ENCODE data around the gene GHSR. TPM values are rescaled to one million over a fixed set of nuclear protein-coding genes. Genes with fewer than 3 reads are reported as not detected.

The GHSR gene
- polyA plus RNA-seq, 2 of the 4 experiments (the other 2 are of a cell fraction), result not detected

DNA sequence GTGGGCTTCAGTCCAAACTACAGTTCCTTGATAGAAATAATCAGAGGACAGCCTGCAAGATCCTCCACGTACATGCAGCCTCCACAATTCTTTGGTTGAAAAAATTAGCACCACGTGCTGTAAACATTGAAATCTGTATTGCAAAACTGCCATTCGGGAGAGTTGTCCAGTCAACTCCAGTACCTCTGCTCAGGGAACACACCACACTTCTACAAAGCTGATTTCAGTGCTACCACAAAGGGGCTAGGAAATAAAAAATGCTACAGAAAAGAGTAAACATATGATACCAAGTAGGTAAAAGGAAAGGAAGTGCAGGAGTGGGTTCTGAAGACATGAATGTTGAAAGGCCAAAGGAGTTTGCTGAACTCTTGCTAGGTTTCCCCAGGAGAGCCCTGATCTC is 40.4 kb downstream of the GHSR start:
- TF ChIP-seq RARB (CRISPR knock-in tag; IDR thresholded peaks at IDR 0.05) (no peak), ZFP36 (IDR thresholded peaks at IDR 0.05; ENCODE audit: borderline replicate concordance, partially characterized antibody) (no peak), NFE2L2 (conservative IDR thresholded peaks at IDR 0.05; ENCODE audit: low read length) (no peak), ESRRA (IDR thresholded peaks at IDR 0.05; ENCODE audit: borderline replicate concordance, low read length) (no peak), KDM5A (IDR thresholded peaks at IDR 0.05) (no peak), ZC3H11A (IDR thresholded peaks at IDR 0.05) (no peak), NPAS2 (CRISPR knock-in tag; IDR thresholded peaks at IDR 0.05; ENCODE audit: borderline replicate concordance) (no peak), SMC3 (IDR thresholded peaks at IDR 0.05) (no peak)
- TF ChIP-seq, protein P1, sequence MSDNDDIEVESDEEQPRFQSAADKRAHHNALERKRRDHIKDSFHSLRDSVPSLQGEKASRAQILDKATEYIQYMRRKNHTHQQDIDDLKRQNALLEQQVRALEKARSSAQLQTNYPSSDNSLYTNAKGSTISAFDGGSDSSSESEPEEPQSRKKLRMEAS (IDR thresholded peaks at IDR 0.05), result no peak
- POLR2A ChIA-PET, result no interaction called here
- FAIRE-seq (no peak), DNase-seq (ENCODE audit: low read depth in 1 of 2, low spot score in 1 of 2) (no peak), ATAC-seq (no peak)
- no peak overlapping the region for H3K4me2 ChIP-seq
- no peak overlapping the region for H3K4me3 ChIP-seq
- WGBS (ENCODE audit: missing lambda C conversion rate), result 94% methylated on average over 3 of the region's 3 CpGs
- CTCF ChIA-PET, result no interaction called here
- no peak overlapping the region for H3K27ac ChIP-seq
- no peaks in the 10 kb centered on the region for H3K9me3 ChIP-seq
- no peaks in the 10 kb centered on the region for H3K4me1 ChIP-seq

DNA sequence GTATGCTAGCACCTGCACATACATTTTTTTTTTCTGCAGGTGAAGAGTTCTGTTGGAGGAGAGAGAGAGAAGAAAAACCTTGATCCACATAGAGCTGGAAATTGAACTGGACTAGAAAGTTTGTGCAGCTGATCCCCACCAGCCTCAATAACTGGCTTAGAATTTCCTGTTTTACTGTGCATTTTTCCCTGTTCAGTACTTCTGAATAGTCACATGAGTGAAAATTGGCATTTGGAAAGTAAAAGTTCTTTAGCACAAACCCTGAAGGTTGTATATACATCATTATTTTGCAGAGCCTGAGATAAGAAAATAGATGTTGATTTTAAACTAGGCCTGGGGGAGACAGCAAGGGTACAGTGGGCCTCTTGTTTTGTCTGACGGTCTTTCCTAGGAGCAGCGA is 42.3 kb downstream of the GHSR start:
- CTCF ChIA-PET, result no interaction called here
- no peaks in the 10 kb centered on the region for H3K9me3 ChIP-seq
- H3K4me1 ChIP-seq, result no peaks in the 10 kb centered on the region
- 95% methylated on average over 2 of the region's 2 CpGs for WGBS (ENCODE audit: missing lambda C conversion rate)
- DNase-seq (ENCODE audit: low read depth in 1 of 2, low spot score in 1 of 2), result no peak
- TF ChIP-seq MAZ (IDR thresholded peaks at IDR 0.05; ENCODE audit: borderline replicate concordance, low read depth, low read length) (no peak), POLR2AphosphoS2 (conservative IDR thresholded peaks at IDR 0.05; ENCODE audit: low read length) (no peak), KDM1A (IDR thresholded peaks at IDR 0.05; ENCODE audit: low read depth) (no peak), RNF2 (IDR thresholded peaks at IDR 0.05; ENCODE audit: borderline replicate concordance, low read depth) (no peak), RFX5 (IDR thresholded peaks at IDR 0.05) (no peak), ZC3H11A (IDR thresholded peaks at IDR 0.05) (no peak), HEYL (CRISPR knock-in tag; IDR thresholded peaks at IDR 0.05) (no peak), ZFP36 (IDR thresholded peaks at IDR 0.05; ENCODE audit: borderline replicate concordance, partially characterized antibody) (no peak), BHLHE40 (IDR thresholded peaks at IDR 0.05; ENCODE audit: low read depth, low read length) (no peak), SMC3 (IDR thresholded peaks at IDR 0.05) (no peak), HDAC2 (IDR thresholded peaks at IDR 0.05) (no peak), CBX8 (IDR thresholded peaks at IDR 0.05) (no peak), RARB (CRISPR knock-in tag; IDR thresholded peaks at IDR 0.05) (no peak)
- TF ChIP-seq, protein P2, sequence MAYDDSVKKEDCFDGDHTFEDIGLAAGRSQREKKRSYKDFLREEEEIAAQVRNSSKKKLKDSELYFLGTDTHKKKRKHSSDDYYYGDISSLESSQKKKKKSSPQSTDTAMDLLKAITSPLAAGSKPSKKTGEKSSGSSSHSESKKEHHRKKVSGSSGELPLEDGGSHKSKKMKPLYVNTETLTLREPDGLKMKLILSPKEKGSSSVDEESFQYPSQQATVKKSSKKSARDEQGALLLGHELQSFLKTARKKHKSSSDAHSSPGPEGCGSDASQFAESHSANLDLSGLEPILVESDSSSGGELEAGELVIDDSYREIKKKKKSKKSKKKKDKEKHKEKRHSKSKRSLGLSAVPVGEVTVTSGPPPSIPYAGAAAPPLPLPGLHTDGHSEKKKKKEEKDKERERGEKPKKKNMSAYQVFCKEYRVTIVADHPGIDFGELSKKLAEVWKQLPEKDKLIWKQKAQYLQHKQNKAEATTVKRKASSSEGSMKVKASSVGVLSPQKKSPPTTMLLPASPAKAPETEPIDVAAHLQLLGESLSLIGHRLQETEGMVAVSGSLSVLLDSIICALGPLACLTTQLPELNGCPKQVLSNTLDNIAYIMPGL (CRISPR knock-in tag; IDR thresholded peaks at IDR 0.05; ENCODE audit: borderline replicate concordance), result no peak
- TF ChIP-seq, protein P3, sequence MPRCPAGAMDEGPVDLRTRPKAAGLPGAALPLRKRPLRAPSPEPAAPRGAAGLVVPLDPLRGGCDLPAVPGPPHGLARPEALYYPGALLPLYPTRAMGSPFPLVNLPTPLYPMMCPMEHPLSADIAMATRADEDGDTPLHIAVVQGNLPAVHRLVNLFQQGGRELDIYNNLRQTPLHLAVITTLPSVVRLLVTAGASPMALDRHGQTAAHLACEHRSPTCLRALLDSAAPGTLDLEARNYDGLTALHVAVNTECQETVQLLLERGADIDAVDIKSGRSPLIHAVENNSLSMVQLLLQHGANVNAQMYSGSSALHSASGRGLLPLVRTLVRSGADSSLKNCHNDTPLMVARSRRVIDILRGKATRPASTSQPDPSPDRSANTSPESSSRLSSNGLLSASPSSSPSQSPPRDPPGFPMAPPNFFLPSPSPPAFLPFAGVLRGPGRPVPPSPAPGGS (IDR thresholded peaks at IDR 0.05), result no peak
- no peak overlapping the region for H3K4me2 ChIP-seq
- no peak overlapping the region for H3K27ac ChIP-seq
- ATAC-seq, result no peak
- FAIRE-seq, result no peak
- POLR2A ChIA-PET, result no interaction called here
- H3K4me3 ChIP-seq, result no peak overlapping the region

DNA sequence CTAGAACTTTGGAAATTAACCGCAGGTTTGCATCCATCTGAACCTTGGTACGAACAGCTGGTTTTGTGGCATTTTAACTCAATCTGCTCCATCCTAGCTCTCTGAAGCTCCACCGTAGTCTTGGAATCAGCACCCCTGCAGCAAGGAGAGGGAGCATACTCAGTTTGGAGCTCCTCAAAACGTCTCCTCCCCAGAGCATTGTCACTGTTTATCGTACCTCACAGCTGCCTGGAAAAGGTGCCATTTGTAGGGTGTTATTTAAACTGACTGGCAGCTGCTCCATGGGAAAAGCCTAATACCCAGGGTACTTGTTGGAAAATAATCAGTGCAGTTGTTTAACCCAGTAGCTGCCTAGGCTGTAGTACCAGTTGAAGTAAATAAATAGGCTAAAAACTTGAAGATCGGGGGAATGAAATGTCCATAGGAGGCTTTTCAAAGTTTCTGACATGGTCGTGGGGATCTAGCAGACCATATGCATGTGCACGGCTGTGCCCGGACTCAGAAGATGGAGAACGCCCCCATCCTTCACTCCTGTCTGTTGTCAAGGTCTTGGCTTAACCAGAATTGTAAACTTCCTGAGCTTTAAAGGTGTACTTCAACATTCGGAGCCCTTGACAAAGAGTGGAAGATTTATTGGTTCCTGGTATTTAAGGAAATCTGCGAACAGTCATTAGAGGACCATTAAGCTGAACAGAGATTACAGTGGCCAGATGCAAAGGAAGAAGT is 43.9 kb downstream of the GHSR start:
- POLR2A ChIA-PET, result no interaction called here
- FAIRE-seq, result no peak
- 84% methylated on average over 11 of the region's 12 CpGs for WGBS (ENCODE audit: missing lambda C conversion rate)
- no peak for TF ChIP-seq RNF2 (IDR thresholded peaks at IDR 0.05; ENCODE audit: borderline replicate concordance, low read depth)
- TF ChIP-seq ESRRA (IDR thresholded peaks at IDR 0.05; ENCODE audit: borderline replicate concordance, low read length), result no peak
- TF ChIP-seq CHD2 (IDR thresholded peaks at IDR 0.05; ENCODE audit: low read length, partially characterized antibody), result no peak
- no peak for TF ChIP-seq NPAS2 (CRISPR knock-in tag; IDR thresholded peaks at IDR 0.05; ENCODE audit: borderline replicate concordance)
- no peak for TF ChIP-seq HEYL (CRISPR knock-in tag; IDR thresholded peaks at IDR 0.05)
- TF ChIP-seq ZC3H11A (IDR thresholded peaks at IDR 0.05), result no peak
- TF ChIP-seq EHF (CRISPR knock-in tag; IDR thresholded peaks at IDR 0.05), result no peak
- no peak for TF ChIP-seq NR3C1 (IDR thresholded peaks at IDR 0.05)
- H3K4me3 ChIP-seq, result no peak overlapping the region
- H3K4me1 ChIP-seq, result 0 out of 3 replicates have a peak, but pooled peaks cover 2% of the 10 kb centered on the region
- CTCF ChIA-PET, result interaction anchor here (1.4 kb wide), 1 partner anchor 72 kb away, joined by 3 read pairs; no protein-coding TSS in a partner anchor
- no peak overlapping the region for H3K27ac ChIP-seq
- no peaks in the 10 kb centered on the region for H3K9me3 ChIP-seq
- peak in 1 of 2 experiments; percentile 31; a peak in 3 of 6 replicates for ATAC-seq
- no peak for DNase-seq (ENCODE audit: low read depth in 1 of 2, low spot score in 1 of 2)
- H3K4me2 ChIP-seq, result no peak overlapping the region

All from A549 (cell line).